NCI-H1105 (cell line): ENCODE measurements around the gene MBOAT1.
A peak's percentile ranks its signal among the peaks of the same experiment; 100 is the strongest.

Experiments used
- DNase-seq: peaks from one replicate; lab custom pipeline; 2025; lab: John Stamatoyannopoulos, UW

The MBOAT1 gene

DNA sequence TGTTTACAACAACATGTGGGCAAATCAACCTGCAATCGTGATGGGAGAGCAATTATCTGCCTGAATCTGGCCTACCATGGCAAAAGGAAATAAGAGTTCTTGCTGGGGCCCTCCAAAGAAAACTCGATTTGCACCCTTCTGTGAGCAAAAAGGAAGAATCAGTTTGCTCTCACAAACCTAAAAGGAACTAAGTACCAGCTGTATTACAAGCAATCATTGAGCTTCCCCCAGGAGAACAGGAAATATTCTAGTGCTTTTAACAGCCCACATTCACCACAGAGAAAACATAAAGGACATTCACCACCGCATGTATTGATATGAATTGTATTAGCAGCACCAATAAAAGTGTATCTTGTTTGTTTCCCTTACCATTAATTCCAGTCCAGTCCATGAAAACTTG is 75.0 kb downstream of the MBOAT1 start:
- no peak for DNase-seq

DNA sequence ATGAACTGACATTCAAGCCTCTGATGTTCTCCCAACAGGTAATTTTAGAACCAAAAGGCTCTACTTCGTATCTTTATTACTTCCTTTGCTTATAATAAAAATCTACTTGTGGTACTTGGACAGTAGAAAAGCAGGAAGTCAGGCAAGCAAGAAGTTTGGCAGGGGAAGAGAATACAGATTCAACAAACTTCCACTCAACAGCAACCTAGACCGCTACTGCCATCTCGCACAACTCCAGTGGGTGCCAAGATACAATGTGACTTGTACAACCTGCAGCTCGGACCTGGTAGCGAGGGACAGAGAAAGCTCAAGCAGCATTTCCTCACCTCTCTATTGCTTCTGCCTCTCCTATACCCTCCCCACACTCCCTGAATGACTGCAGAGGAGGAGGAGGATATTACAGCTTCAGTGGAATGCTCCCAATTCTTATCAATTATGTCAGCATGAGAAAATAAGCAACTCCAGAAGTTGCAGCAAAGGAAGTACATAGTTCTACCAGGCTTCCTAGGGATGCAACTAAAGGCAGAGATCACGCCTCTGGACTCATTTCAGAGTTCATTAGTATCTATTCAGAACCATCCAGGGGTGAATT is 76.5 kb downstream of the MBOAT1 start:
- no peak for DNase-seq

DNA sequence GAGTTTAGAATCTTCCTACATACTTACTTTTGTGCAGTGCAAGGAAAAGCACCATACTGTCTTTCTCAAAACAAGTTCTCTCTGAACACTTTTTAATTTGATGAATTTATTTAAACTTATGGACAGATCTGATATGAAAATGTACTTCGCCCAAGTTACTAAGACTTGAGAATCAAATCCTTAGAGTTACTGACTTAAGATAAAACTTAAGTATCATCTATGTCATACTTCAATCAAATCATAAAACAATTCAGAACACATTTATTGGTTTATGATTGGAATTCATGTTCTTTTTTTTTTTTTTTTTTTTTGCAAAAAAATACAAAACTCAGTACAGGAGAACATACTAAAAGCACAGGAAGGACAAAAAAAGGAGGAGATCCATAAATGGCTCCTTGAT is 77.7 kb downstream of the MBOAT1 start:
- no peak for DNase-seq

DNA sequence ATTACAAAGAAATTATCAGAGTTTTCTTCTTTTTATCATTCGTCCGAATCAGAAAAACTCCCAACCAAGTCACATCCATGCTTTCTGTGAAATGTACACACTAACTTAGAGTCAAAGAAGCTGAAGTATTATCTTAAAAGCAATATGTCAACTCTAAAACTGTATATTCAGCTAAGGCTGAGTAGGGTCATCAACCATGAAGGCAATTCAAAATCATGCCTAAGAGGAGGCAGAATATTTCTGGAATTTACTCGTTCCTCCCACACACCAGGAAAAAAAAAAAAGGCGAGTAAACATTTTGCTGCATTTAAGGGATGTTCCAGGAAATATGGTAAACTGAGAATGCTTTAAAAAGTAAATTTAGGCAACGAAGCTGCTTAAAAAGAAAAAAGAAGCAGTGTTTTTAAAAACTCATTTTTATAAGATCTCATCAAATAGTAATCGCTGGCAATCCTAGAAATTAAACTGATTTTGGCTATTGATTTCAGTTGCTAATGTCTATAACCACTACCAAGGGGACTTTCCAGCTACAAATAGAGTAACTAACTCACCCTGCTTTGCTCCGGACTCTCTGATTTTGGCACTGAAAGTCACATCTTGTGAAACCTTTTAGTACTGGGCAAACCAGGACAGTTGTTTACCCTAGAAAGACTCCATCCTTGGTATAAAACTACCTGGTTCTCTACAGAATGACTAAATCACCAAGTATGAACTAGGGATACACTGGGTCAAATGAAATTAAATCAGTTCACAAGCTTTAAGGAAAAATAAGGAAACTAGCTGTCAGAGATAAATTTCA is 82.8 kb downstream of the MBOAT1 start:
- DNase-seq, result no peak

DNA sequence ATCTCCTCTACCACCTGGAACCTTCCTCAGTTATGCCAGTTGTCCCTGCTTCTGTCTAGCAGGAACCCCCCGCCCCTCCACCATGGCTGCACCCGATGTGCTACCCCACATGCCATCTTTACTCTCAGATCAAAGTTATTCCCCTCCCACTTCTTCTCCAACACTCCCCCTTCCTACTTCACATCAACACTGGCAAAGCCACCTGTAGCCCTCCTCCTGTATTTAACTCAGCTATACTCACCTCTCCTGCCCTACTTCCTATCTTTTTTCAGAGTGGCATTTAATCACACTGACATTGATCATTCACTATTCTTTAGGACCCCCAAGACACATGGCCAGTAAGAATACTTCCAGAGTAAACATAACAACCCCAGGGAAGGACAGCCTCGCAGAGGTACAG is 84.3 kb downstream of the MBOAT1 start:
- DNase-seq, result no peak

DNA sequence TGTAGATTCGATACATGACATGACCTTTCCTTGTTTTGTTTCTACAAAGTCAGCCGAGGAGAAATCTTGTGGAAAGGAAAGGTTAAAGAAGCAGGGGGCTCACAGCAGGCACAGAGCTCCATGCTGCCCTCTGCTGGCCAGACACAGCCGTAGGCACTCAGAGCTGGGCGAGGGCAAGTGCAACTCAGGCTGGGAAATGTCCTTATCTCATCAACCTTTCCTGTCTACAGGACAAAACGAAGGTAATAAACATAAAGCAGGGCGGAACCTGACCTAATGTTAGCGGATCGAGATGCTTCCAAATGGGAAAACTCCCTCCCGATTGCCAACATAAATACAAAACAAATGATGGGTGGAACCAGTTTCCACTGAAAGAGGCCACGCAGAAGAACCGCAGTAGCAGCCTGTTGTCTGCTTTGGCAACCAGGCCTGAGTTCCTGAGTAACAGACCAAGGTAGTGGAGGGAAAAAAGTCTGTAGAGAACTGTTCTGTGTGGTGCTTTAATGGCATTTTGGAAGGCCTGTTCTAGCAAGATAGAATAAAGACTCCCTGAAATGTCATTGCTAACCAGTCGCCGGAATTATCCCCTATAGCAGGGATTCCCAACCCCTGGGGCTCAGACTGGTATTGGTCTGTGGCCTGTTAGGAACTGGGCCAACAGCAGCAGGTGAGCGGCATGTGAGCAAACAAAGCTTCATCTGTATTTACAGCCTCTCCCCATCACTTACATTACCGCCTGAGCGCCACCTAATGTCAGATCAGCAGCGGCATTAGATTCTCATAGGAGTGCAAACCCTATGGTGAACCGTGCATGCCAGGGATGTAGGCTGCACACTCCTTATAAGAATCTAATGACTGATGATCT is 85.2 kb downstream of the MBOAT1 start:
- peak; percentile 97 for DNase-seq

DNA sequence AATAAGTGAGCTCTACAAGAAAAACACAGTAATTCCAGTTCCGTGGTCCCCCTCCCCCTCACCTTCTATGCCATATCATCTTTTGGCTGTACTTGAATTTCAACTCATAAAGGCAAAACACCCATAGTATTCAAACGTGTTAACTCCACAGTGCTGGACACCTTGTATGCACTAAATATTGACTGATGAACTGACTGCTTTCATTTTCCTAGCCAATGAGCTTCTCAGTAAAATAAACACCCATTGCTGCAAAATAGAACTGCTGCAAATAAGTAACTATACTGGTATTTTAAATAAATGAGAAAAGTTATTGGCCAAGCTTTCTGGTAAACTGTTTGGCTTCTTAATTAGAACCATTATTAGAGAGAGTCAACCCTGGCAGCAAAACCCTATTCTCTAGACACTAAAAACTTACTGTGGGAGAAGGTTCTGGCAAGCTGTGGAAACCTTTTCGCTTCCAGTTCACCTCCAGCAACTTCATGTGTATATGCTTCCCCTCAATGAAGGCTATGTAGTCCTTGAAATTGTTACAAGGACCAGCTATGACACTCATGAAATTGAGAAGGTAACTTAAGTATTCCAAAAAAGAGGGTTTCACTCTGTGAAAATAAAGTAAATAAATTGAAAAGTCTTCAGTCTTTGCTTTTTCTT is 86.0 kb downstream of the MBOAT1 start:
- no peak for DNase-seq

DNA sequence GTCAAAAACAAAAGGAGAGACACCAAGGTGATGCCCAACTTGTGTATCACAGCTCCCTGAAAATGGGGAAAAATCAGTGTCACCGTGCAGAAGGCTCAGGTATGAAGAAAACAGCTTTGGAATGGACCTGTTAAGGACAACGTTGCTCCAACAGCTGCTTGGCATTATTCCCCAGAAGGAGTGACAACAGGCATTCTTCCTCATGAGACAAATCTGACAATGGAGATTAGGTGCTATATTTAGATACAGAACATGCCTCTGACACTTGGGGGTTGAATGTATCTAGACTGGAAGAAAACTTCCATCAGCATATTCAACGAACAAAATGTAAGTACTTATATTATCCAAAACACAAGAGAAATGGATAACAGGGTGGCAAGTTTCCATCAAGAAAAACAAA is 87.7 kb downstream of the MBOAT1 start:
- DNase-seq, result no peak

DNA sequence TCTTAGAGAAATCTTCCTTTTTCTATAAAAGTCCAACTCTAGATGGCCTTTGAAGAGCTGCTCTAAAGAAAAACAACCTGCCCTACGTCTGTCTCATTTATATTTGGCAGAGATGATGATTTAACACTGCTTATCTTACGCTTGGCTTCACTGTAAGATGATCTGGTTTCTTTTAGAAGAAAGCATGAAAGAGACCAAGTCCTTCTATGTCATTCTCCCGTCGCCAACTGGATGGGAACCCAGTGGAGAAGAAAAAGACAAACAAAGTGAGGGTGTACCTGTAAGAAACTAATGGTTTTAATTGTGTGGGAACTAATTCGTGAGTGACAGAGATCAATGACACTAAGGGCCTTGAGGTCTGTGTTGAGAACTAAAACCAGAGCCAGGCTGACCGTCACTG is 92.8 kb downstream of the MBOAT1 start:
- DNase-seq, result no peak

DNA sequence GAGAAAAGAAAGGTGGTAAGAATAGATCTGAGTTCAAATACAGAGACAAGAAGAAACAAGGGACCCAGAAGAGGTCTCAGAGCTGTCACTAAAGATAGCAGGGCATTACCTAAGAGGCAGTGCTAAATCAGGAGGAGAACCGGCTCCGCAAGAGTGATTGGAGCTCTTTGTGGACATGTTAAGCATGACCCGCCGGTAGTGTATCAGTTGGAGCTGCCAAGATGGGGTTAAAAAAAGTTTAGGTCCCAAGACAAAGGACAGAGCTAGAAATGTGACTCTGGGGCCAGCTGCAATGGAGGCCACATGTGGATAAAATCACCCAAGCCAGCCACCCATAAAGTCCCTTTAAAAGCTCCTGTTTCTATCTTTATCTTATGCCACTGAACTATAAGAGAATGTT is 93.4 kb downstream of the MBOAT1 start:
- DNase-seq, result no peak

DNA sequence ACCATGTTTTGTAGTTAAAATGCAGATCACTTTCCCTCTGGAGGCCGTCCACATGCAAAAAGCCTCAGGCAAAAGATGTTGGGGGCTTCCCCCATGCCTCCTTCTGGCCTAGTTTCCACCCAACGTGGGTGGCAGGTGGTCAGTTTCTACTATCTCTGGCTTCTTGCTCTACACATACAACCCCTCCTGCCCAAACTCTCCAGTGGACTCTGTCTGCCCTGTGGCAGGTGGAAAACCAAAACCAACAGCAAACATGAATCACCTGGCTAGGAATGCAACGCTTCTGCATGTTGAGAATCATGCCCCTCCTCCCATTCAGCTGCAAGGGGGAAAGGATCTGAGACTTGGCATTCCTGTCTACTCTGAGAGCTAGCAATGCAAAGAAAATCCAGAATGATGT is 94.8 kb downstream of the MBOAT1 start:
- DNase-seq, result no peak

DNA sequence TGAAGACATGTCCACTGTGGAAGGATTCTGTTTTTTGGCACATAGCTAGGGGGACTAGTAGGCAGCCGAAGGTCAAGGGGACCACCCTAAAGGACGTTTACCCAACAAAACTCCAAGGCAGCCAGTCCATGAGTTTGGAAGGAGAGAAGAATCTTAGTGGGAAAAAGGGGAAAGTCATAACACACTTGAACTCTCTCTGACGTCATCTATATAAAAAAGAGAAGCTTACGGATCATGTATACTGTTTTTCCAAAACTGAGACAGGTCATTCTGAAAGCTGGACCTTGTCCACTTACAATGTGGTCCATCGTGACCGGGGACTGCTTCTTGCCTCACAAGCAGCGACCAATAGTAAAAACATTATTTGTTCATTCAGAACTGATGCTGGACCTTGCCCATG is 95.5 kb downstream of the MBOAT1 start:
- no peak for DNase-seq

DNA sequence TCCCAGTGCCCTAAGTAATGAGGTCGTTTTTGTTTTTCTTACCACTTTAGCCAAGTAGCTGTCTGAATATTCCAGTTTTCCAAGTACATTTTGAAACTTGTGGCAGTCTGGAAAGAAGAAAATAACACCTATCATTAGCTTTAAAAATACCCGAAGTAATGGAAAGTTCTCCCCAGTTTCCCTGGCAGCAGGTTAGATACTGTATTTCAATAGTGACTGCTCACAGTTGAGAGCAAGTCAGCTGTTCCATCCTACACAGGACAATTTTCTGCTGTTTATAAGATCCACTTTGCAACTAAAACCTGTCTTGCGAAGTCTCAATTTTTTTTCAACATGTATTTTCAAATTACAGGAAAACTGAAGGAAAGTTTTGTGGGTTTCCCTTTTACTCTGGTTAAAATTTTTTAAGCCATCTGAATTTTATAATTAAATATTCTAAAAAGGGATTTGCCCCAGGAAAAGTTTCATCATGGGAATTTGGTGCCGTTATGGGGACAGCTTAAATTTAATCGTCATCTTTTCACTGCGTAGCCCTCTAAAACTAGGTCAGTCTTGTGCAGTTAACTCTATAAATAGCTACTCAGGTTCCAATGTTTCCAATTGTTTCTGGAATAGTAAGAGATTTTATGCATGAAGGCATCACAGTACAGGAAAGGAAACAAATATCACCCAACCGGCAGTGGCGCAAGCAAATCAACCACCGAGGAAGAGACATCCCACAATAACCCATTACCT is 96.9 kb downstream of the MBOAT1 start:
- no peak for DNase-seq

DNA sequence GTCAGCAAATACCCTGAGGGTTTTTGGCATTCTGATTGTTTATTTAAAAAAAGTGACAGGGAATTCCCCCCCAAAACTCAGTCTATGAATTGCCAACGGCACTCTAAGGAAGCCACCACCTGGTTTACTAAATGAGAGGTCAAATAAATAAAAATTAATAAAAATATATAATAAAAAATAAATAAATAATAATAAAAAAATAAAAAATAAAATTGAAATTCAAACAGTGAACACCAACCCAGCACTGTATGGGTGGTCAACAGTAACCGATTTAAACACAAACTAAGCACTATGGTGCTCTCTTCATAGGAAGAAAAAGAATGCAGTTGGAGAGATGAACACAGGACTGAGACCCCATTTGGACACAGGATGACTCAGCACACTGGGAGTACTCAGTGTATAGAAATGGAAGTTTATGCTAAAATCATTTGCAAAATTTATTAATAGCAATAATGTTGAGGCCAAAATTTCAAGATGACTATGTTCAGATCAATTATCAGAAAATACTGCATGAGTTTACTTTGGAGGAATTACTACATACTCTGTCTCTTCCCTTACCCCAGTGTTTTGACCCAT is 98.5 kb downstream of the MBOAT1 start:
- DNase-seq, result no peak

DNA sequence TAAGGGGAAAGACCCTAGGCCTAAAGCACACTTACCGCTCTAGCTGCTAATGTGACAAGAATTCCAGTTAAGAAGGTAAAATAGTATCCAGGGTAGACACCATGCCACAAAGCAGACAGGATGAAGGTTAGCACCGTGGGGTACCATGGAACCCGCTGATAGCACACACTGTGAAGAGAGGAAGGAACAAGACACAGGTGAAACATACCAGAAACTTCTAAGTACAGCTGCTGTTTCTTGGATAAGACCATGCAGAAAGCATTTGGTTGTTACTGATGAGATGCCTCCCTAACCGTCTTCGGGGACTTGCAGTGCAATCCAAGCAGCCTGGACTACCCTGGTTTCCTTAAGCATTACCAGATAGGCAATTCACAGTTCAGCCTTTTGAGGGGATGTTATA is 99.4 kb downstream of the MBOAT1 start:
- no peak for DNase-seq

DNA sequence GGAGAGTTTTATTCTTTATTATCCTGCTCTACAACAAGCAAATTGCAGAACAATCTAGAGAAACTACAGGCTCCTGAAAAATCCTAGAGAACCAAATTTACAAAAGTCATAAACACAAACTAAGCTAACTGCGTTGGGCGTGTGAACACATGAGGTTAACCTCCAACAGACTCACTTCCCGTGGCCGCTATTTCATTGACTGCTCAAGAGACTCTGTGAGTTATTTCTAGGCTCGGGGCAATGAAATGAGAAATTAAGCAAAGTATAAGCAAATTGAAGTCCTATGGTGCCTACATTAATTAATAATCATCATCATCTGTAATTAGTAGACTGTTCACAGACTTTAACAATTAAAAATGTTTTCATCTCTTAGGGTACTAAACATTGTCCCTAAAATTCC is 100.0 kb downstream of the MBOAT1 start:
- DNase-seq, result no peak

DNA sequence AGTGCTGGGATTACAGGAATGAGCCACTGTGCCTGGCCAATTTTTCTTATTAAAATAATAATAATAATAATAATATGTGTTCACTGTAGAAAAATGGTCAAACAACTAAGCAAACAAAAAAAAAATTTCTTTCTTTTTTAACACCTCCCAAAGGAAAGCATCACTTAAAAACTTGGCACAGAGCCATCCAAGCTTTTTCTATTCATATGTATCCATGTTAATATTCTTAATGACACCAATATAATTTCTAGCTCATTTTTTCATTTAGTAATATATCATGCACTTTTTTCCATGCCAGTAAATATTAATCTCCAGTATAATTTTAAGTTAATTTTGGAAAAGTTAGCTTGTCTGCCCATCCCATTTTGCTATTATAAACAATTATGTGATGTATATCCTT is 101.8 kb downstream of the MBOAT1 start:
- no peak for DNase-seq

DNA sequence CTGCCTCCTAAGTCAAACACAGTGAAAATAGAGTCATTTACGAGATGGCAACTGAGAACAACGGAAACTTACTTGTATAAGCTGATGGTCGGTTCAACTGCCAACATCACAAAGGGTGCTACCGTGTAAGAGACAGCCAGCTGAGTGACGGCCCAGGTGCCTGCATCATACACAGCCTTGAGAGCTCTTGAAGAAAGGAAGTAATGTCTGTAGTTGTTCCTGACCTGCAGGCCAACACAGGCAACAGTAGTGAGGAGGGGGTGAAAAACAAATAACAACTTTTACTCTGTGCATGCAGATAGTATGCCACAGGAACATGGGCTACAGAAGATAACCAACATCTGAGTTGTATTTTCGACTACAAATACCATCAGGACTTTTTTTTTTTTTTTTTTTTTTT is 102.7 kb downstream of the MBOAT1 start:
- no peak for DNase-seq

DNA sequence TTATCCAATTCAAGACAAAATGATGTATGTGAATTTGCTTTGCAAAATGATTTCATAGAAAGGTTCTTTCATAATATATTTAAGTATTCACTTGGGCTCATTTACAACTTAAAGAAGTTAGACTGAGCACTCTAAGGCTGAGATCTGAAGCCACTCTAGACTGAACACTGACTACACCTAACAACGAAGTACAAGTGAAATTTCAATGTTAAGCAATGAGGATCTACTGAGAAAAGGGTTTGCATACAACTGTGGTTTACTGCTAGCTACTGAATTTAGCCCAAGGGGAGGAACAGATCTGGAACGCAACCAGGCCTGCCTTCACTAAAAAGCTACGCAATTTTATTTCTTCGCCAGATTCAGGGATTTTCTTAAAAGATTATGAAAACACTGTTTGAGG is 106.4 kb downstream of the MBOAT1 start:
- DNase-seq, result no peak

DNA sequence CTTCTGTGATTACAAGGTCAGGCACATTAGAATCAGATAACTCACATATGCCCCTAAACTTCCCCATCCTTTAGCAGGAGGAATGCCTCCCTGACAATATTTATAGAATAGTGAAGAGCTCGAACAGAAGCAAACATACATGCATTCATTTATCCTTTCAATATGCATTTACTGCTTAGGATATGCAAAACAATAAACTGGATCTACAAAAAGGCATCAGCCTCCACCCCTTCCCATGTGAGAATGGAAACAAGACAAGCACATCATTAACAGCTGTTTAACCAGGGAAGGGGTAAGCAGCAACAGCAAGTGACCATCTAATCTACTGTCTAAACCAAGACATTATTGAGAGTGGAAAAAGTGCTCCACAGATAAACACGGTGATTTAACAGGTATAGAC is 107.6 kb downstream of the MBOAT1 start:
- DNase-seq, result no peak

DNA sequence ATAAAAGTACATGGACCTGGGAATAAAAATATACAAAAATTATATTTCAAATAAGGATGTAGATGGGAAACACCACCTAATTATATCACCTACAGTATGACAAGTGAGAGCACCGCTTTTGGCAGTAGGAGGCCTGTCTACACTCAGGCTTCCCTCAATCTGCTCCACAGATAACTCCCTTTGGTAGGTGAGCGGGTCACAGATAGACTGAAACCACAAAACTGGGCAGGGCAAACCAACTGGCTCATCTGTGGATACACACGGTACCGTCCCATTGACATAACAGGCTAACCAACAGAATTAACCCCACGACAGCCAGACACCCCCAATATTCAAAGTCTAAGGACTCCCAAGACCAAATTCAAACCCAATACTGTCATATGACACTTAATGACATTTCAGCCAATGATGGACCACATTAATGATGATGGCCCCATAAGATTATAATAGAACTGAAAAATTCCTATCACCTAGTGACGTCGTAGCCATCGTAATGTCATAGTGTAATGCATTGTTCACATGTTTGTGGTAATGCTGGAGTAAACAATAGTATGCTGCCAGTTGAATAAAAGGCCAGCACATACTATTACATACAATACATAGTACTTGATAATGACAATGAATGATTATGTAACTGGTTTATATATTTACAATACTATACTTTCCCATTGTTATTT is 109.7 kb downstream of the MBOAT1 start:
- DNase-seq, result no peak
